Bladder microvascular endothelial cell (primary cell): ENCODE data around the gene KIF1B. TPM values are rescaled to one million over a fixed set of nuclear protein-coding genes. Genes with fewer than 3 reads are reported as not detected.

Source experiments
- total RNA-seq: library from RNA; depleted of rRNA; stranded (reverse); fragments of >200 nt; gene quantifications from 2 replicates; pipeline ENCODE4 v1.2.3, GENCODE V29; 2014

The KIF1B gene, protein sequence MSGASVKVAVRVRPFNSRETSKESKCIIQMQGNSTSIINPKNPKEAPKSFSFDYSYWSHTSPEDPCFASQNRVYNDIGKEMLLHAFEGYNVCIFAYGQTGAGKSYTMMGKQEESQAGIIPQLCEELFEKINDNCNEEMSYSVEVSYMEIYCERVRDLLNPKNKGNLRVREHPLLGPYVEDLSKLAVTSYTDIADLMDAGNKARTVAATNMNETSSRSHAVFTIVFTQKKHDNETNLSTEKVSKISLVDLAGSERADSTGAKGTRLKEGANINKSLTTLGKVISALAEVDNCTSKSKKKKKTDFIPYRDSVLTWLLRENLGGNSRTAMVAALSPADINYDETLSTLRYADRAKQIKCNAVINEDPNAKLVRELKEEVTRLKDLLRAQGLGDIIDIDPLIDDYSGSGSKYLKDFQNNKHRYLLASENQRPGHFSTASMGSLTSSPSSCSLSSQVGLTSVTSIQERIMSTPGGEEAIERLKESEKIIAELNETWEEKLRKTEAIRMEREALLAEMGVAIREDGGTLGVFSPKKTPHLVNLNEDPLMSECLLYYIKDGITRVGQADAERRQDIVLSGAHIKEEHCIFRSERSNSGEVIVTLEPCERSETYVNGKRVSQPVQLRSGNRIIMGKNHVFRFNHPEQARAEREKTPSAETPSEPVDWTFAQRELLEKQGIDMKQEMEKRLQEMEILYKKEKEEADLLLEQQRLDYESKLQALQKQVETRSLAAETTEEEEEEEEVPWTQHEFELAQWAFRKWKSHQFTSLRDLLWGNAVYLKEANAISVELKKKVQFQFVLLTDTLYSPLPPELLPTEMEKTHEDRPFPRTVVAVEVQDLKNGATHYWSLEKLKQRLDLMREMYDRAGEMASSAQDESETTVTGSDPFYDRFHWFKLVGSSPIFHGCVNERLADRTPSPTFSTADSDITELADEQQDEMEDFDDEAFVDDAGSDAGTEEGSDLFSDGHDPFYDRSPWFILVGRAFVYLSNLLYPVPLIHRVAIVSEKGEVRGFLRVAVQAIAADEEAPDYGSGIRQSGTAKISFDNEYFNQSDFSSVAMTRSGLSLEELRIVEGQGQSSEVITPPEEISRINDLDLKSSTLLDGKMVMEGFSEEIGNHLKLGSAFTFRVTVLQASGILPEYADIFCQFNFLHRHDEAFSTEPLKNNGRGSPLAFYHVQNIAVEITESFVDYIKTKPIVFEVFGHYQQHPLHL (N-terminal part only)
- total RNA-seq: 19.8 and 69.6 TPM in 2 replicates

GRCh38 chr1:10209905-10210810 is at the start of gene KIF1B:
Gene KIF1B (plus strand): TSS chr1:10210570. CDS start chr1:10232329, 21,759 bp downstream.

DNA sequence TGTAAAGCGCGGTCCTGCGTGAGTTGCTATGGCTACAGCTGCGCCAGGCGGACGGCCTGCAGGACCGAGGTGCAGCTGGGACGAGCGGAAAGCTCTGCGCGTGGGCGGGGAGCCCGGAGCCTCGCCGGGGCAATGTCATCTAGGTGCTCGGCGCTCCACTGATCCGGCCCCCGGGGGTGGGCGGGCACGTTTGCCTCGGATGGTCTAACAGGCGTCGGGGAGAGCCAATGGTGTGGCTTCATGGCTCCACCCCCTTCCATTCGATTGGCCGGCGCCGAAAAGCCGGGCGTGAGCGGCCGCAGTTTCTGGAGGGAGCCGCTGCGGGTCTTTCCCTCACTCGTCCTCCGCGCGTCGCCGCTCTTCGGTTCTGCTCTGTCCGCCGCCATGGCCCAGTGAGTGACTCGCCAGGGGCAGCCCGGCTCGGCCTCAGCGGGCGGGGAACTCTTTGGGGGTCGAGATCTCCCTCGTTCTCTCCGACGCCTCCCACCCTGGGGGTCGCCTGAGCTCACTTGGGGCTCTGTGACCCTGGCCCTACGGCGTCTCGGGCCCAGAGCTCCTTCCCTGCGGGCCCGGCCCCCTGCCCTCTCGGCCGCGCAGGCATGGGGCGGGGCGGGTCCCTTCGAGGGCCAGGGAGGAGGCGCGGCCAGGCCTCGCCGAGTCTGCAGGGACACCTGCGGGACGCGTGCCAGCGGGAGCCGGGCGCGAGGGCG is 188.5 kb downstream of the KIF1B start, which contains the start of gene PGD:
Gene PGD, plus strand, starts transcription at position 331 of the 710 bp plus-strand sequence. Its CDS starts 54 bp downstream, at position 385.

DNA sequence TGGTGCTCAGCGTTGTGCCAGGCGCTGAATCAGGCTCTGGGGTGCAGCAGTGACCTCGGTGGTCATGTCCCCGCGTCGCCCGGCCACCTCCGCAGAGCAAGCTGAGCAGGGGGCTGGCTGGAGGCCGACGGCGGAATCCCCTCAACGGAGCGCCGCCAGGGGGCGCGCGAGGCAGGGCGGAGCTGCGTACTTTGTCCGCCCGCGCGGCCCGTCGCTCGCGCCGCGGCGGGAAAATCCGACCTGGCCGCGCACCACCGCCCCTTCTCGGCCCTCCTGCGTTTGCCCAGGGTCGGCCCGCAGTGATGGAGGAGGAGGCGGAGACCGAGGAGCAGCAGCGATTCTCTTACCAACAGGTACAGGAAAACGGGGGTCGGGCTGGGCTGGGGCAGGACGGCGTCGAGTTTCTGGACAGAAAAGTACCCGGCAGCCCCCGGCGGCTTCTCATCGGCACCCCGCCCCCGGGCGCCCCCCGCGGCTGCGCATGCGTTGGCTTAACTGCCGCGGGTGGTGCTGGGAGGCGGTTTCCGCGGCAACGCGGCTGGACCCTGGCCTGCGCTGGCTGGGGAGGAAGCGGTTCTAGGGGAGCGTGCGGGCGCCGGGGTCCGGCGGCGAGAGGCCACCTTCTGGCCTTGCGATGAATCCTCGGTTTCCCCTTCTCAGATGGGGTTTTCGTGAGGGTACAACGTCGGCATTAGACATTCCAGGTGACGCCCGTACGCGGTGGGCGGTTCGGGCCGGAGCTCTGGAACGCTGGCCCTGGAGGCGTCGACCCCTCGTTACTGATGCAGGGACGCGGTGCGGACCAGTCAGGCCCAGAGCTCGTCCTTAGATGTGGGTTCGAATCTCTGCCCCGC is 220.1 kb downstream of the KIF1B start, which contains the start of gene CENPS:
Gene CENPS, plus strand, starts transcription at position 218 of the 854 bp plus-strand sequence. Its CDS starts 85 bp downstream, at position 303.

Other genes starting within 250 kb of the KIF1B start
- 0.31 and 0.81 TPM in 2 replicates for gene RBP7, start 213.3 kb upstream of the KIF1B start, total RNA-seq
- 18.9 and 28.3 TPM in 2 replicates for gene UBE4B, start 177.6 kb upstream of the KIF1B start, total RNA-seq
- gene PGD, start 188.5 kb downstream of the KIF1B start, total RNA-seq: 70.9 and 74.0 TPM in 2 replicates
- 6.5 and 7.9 TPM in 2 replicates for gene CENPS, start 219.9 kb downstream of the KIF1B start, total RNA-seq
- 1.5 TPM in 1 of 2 replicates, not detected in the other for gene CORT, start 239.5 kb downstream of the KIF1B start, total RNA-seq